Epithelial cell of esophagus (primary cell): ENCODE measurements around the gene ATP6V0E1.

Experiments
- DNase-seq: peaks from one replicate; pipeline ENCODE4 v3.0.0; 2010; ENCODE audit warnings: low read depth
- H3K4me3 ChIP-seq: 2 replicates; pipeline ENCODE4 v1.5.1; 2011; ENCODE audit warnings: mild to moderate bottlenecking, low read length, control low read depth
- TF ChIP-seq, protein P1 (sequence below): IDR thresholded peaks from 2 replicates; pipeline ENCODE4 v1.5.1; 2011; ENCODE audit warnings: low read depth, mild to moderate bottlenecking, low read length, control low read depth, inconsistent platforms; ENCODE audit not compliant: insufficient read depth; ENCODE audit errors: missing control alignments

ATP6V0E1 gene

DNA sequence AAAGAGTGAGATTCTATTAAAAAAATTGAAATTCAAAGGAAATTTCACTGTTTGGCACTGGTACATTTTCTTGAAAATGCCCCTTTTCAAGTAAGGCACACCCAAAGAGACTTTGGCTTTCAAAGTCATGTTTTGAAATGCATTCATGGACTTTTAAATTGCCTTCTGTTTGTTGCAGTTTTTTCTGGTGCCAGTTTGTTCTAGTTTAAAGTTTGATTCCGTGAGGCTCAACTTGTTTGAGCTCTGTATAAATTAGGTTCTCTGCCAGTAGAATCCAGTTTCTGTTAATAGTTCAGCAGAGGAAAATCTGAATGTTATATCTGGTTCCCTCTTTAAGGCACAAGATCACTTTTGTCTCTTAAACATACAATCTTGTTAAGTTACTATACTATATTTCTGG, 16.4 kb downstream of the ATP6V0E1 start:
- TF ChIP-seq, protein P1, sequence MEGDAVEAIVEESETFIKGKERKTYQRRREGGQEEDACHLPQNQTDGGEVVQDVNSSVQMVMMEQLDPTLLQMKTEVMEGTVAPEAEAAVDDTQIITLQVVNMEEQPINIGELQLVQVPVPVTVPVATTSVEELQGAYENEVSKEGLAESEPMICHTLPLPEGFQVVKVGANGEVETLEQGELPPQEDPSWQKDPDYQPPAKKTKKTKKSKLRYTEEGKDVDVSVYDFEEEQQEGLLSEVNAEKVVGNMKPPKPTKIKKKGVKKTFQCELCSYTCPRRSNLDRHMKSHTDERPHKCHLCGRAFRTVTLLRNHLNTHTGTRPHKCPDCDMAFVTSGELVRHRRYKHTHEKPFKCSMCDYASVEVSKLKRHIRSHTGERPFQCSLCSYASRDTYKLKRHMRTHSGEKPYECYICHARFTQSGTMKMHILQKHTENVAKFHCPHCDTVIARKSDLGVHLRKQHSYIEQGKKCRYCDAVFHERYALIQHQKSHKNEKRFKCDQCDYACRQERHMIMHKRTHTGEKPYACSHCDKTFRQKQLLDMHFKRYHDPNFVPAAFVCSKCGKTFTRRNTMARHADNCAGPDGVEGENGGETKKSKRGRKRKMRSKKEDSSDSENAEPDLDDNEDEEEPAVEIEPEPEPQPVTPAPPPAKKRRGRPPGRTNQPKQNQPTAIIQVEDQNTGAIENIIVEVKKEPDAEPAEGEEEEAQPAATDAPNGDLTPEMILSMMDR = no peak
- DNase-seq = no peak
- no peak overlapping the region for H3K4me3 ChIP-seq

DNA sequence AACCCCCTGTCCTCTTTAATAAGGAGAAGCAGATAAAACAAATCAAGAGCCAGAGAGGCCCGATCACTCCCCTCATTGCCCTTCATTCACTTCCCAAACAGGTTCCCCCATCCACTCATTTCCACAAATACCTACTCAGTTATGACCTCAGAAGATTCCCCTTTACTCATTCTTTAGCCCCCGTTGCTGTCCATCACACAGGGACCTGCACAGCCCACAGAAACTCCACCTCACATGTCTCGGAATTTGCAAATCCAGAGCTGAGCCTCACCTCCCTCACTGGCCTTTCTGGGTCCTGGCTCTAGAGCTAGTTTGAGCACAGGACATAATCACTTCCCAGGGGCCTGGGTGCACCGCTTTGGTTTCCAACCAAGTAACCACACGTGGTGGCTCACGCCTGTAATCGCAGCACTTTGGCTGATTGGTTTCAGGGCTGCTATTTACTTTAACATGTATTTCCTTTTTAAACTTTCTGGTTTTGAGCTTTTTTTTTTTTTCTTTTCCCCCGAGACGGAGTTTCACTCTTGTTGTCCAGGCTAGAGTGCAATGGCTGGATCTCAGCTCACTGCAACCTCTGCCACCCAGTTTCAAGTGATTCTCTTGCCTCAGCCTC, 17.8 kb downstream of the ATP6V0E1 start:
- no peak for DNase-seq
- TF ChIP-seq, protein P1 = no peak
- no peak overlapping the region for H3K4me3 ChIP-seq

GRCh38 chr5:173003360-173003759, 19.8 kb downstream of the ATP6V0E1 start:
- TF ChIP-seq, protein P1 = no peak
- DNase-seq = no peak
- H3K4me3 ChIP-seq = no peak overlapping the region

GRCh38 chr5:173004013-173004412, 20.4 kb downstream of the ATP6V0E1 start:
- H3K4me3 ChIP-seq = no peak overlapping the region
- DNase-seq = no peak
- TF ChIP-seq, protein P1 = no peak

DNA sequence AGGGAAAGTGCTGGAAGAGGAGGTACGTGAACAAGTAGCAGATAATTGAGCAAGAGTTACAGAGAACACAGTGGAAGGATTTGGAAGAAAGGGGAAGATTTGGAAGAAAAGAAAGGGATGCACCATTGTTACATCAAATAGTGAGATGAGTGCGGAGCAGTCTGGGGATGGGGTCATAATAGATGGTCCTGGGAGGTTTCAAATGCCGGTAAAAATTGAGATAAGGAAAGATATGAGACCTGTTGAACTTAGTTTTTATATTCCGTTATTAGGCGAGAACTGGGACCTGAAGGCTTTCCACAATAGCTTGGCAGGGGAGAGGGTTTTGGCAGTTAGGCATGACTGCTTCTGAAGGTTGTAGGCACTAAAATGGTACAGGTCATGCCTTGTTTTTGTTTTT, 20.9 kb downstream of the ATP6V0E1 start:
- no peak for DNase-seq
- TF ChIP-seq, protein P1 = no peak
- no peak overlapping the region for H3K4me3 ChIP-seq

DNA sequence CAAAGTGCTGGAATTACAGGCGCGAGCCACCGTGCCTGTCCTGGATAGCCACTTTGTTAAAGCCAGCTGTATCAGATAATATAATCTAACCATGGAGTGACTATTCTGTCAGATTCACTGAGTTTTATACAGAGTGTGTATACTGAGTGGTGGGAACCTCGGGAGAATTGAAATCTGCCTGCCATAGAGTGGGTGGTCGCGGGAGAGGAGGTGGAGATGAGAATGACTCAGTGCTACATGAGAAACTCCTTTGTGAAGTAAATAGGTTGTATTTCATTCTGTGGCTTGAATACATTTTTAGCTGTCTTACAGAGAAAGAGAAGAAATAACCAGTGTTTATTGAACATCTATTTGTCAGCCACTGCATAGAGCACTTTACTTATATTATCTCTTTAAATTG, 26.4 kb downstream of the ATP6V0E1 start:
- no peak overlapping the region for H3K4me3 ChIP-seq
- TF ChIP-seq, protein P1 = no peak
- DNase-seq = peak; percentile 20

DNA sequence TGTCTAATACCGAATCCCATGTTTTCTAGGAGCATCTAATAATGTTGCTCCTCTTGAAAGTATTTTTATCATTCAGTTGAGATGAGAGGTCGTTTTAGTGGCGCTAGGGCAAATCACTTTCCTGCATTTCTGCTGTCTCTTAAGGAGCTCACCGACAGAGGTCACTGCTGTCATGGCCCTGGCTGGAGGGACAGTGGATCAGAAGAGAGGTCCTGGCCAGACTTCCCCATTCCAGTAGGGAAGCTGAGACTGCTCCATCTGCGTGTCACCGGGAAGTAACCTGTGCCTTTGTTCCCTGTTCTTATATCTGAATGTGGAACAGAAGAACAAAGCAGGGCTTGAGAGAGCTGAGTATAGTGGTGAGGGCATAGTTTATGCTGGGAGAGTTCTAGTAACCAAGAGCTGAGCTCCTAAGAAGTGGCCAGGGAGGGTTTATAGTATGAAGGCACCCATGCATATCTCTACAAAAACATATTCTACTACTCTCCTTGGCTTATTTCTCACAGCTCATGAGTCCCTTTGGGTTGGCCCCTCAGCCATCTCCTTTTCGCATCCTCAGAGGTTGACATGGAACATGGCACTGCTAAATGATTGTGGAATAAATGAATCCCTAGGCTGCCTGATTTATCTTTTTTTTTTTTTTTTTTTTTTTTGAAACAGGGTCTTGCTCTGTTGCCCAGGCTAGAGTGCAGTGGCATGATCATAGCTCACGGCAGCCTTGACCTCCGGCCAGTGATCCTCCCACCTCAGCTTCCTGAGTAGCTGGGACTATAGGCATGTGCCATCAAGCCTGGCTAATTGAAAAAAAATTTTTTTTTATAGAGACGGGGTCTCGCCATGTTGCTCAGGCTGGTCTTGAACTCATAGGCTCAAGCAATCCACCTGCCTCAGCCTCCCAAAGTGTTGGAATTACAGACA, 27.2 kb downstream of the ATP6V0E1 start:
- H3K4me3 ChIP-seq = no peak overlapping the region
- TF ChIP-seq, protein P1 = no peak
- DNase-seq = no peak
